ENCODE measurements around the gene FUT3. TPM values are rescaled to one million over a fixed set of nuclear protein-coding genes. Genes with fewer than 3 reads are reported as not detected.

The FUT3 gene
- total RNA-seq (ENCODE audit: unreplicated experiment), result 1.4 TPM
- long read RNA-seq, result 0 reads

GRCh38 chr19:5851302-5851701, at the start of gene FUT3:
Gene FUT3, minus strand, starts transcription at chr19:5851449.
- Mint-ChIP-seq H3K9me3 (ENCODE audit: unreplicated experiment) (no peaks in the 10 kb centered on the region), H3K36me3 (ENCODE audit: low read depth, unreplicated experiment) (no peaks in the 10 kb centered on the region), H3K27ac (ENCODE audit: unreplicated experiment) (no peak within 1 kb of the TSS), H3K4me3 (ENCODE audit: unreplicated experiment) (no peak within 1 kb of the TSS), H3K27me3 (ENCODE audit: unreplicated experiment) (peaks cover 4% of the 10 kb centered on the region), H3K4me1 (ENCODE audit: unreplicated experiment) (peaks cover 6% of the 10 kb centered on the region)
- no peak for TF ChIP-seq CTCF (IDR thresholded peaks at IDR 0.05; ENCODE audit: unreplicated experiment)
- DNase-seq (ENCODE audit: low spot score), result no peak

GRCh38 chr19:5900976-5901375, 49.7 kb upstream of the FUT3 start:
- H3K4me3 Mint-ChIP-seq (ENCODE audit: unreplicated experiment), result no peak overlapping the region
- peak overlapping the region; percentile 25 for H3K27ac Mint-ChIP-seq (ENCODE audit: unreplicated experiment)
- peaks cover 14% of the 10 kb centered on the region for H3K27me3 Mint-ChIP-seq (ENCODE audit: unreplicated experiment)
- TF ChIP-seq CTCF (IDR thresholded peaks at IDR 0.05; ENCODE audit: unreplicated experiment), result no peak
- H3K4me1 Mint-ChIP-seq (ENCODE audit: unreplicated experiment), result peaks cover 5% of the 10 kb centered on the region
- no peaks in the 10 kb centered on the region for H3K9me3 Mint-ChIP-seq (ENCODE audit: unreplicated experiment)
- H3K36me3 Mint-ChIP-seq (ENCODE audit: low read depth, unreplicated experiment), result no peaks in the 10 kb centered on the region
- DNase-seq (ENCODE audit: low spot score), result no peak

GRCh38 chr19:5899728-5900526, 48.7 kb upstream of the FUT3 start:
- Mint-ChIP-seq H3K4me1 (ENCODE audit: unreplicated experiment) (peaks cover 5% of the 10 kb centered on the region), H3K27me3 (ENCODE audit: unreplicated experiment) (peaks cover 17% of the 10 kb centered on the region), H3K4me3 (ENCODE audit: unreplicated experiment) (no peak overlapping the region), H3K27ac (ENCODE audit: unreplicated experiment) (no peak overlapping the region), H3K36me3 (ENCODE audit: low read depth, unreplicated experiment) (no peaks in the 10 kb centered on the region), H3K9me3 (ENCODE audit: unreplicated experiment) (no peaks in the 10 kb centered on the region)
- no peak for DNase-seq (ENCODE audit: low spot score)
- no peak for TF ChIP-seq CTCF (IDR thresholded peaks at IDR 0.05; ENCODE audit: unreplicated experiment)

- no peak for DNase-seq (ENCODE audit: low spot score)
- Mint-ChIP-seq H3K9me3 (ENCODE audit: unreplicated experiment) (no peaks in the 10 kb centered on the region), H3K27ac (ENCODE audit: unreplicated experiment) (no peak overlapping the region), H3K36me3 (ENCODE audit: low read depth, unreplicated experiment) (no peaks in the 10 kb centered on the region), H3K4me3 (ENCODE audit: unreplicated experiment) (no peak overlapping the region), H3K4me1 (ENCODE audit: unreplicated experiment) (no peaks in the 10 kb centered on the region), H3K27me3 (ENCODE audit: unreplicated experiment) (peaks cover 9% of the 10 kb centered on the region)
- peak; percentile 27 for TF ChIP-seq CTCF (IDR thresholded peaks at IDR 0.05; ENCODE audit: unreplicated experiment)
Observed at GRCh38 chr19:5897189-5897969, 46.1 kb upstream of the FUT3 start.

All from endothelial cell (in vitro differentiated cells).